Ishikawa (cell line): ENCODE results near the gene TBX15.

ENCODE experiments used
- CEBPB ChIP-seq: IDR thresholded peaks from 2 replicates; pipeline ENCODE4 v1.6.1; 2012
- CREB1 ChIP-seq: IDR thresholded peaks from 2 replicates; pipeline ENCODE4 v1.6.1; 2012; ENCODE audit warnings: low read depth
- EGR1 ChIP-seq: IDR thresholded peaks from 2 replicates; pipeline ENCODE4 v1.6.1; 2012
- EP300 ChIP-seq: IDR thresholded peaks from 2 replicates; pipeline ENCODE4 v1.6.1; 2012; ENCODE audit warnings: borderline replicate concordance
- FOXM1 ChIP-seq: IDR thresholded peaks from 2 replicates; pipeline ENCODE4 v1.6.1; 2012; ENCODE audit warnings: low read depth, borderline replicate concordance
- NFIC ChIP-seq: IDR thresholded peaks from 2 replicates; pipeline ENCODE4 v1.6.1; 2012
- RAD21 ChIP-seq: IDR thresholded peaks from 2 replicates; pipeline ENCODE4 v1.6.1; 2012; ENCODE audit warnings: low read depth
- TAF1 ChIP-seq: IDR thresholded peaks from 2 replicates; pipeline ENCODE4 v1.6.1; 2012; ENCODE audit warnings: low read depth, mild to moderate bottlenecking
- TCF12 ChIP-seq: IDR thresholded peaks from 2 replicates; pipeline ENCODE4 v1.6.1; 2012; ENCODE audit warnings: low read depth
- TEAD4 ChIP-seq: IDR thresholded peaks from 2 replicates; pipeline ENCODE4 v1.6.1; 2012
- YY1 ChIP-seq: IDR thresholded peaks from 2 replicates; pipeline ENCODE4 v1.6.1; 2012; ENCODE audit warnings: low read depth
- ZBTB7A ChIP-seq: IDR thresholded peaks from 2 replicates; pipeline ENCODE4 v1.6.1; 2012; ENCODE audit warnings: low read depth
- TF ChIP-seq, protein P1 (sequence below): IDR thresholded peaks from 2 replicates; pipeline ENCODE4 v1.6.1; 2012
- TF ChIP-seq, protein P2 (sequence below): IDR thresholded peaks from 2 replicates; pipeline ENCODE4 v1.6.1; 2012
- TF ChIP-seq, protein P3 (sequence below): IDR thresholded peaks from 2 replicates; pipeline ENCODE4 v1.6.1; 2012; ENCODE audit warnings: low read depth, mild to moderate bottlenecking

The TBX15 gene

DNA sequence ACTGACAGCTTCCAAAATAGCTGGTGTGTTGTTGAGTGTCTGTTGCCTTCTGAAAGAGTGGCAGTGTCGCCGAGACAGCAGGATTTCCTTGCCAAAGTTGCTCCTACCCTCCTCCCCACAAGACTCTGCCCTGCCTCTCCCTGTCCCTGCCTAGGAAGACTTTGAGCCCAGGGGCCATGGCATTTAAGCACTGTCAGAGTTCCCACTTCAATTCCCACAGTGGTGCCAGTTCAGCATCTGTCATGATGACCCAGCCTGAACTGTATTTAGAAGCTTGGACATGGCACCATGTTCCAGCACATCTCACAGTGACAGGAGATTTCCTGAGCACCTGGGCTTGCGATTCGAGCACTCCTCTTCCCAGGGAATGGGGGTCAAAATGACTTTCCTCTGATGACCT is 43.6 kb downstream of the TBX15 start:
- TF ChIP-seq ZBTB7A (no peak), YY1 (no peak), TAF1 (no peak), CREB1 (no peak), FOXM1 (no peak), TCF12 (no peak), TEAD4 (no peak), EP300 (no peak), EGR1 (no peak), CEBPB (no peak)
- TF ChIP-seq, protein P1, sequence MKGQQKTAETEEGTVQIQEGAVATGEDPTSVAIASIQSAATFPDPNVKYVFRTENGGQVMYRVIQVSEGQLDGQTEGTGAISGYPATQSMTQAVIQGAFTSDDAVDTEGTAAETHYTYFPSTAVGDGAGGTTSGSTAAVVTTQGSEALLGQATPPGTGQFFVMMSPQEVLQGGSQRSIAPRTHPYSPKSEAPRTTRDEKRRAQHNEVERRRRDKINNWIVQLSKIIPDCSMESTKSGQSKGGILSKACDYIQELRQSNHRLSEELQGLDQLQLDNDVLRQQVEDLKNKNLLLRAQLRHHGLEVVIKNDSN = no peak

DNA sequence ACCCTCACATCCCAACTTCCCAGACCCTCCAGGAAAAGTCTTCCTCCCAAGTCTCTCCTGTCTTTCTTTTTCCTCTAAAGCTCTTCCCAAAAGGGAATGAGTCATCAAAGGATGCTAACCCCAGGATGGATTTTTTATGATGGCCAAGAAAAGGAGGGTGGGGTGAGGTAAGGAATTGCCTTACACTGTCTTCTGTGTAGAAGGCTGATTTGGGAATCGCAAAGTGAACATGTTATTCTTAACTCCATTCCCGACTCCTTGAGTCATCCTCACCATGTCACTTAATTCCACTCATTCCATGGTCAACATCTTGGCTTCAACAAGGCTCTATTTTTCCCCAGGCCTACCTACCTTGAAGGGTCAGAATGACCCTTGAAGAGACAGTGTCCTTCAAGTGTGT is 44.0 kb downstream of the TBX15 start:
- TF ChIP-seq EGR1 = no peak

DNA sequence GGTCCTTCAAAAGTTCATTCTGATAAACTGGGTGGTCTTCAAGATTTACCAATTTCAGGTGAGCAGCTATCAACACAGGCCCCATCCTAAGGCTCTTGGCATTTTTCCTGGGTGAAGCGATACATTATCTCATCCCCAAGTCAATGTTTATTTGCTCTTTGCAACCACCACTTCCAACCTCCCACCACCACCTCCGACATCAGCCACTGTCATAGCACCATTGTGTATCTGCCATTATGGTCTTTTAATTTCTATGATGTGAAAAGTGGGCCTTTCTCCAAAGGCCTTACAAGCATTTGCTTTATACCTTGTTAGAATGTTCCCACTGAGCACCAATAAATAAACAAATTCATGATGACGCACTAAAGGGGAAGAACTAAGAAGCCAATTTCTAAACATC is 47.2 kb downstream of the TBX15 start:
- TF ChIP-seq EGR1 (no peak), YY1 (no peak), ZBTB7A (no peak), TAF1 (no peak)
- TF ChIP-seq, protein P1 = no peak
- TF ChIP-seq, protein P2, sequence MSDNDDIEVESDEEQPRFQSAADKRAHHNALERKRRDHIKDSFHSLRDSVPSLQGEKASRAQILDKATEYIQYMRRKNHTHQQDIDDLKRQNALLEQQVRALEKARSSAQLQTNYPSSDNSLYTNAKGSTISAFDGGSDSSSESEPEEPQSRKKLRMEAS = no peak

DNA sequence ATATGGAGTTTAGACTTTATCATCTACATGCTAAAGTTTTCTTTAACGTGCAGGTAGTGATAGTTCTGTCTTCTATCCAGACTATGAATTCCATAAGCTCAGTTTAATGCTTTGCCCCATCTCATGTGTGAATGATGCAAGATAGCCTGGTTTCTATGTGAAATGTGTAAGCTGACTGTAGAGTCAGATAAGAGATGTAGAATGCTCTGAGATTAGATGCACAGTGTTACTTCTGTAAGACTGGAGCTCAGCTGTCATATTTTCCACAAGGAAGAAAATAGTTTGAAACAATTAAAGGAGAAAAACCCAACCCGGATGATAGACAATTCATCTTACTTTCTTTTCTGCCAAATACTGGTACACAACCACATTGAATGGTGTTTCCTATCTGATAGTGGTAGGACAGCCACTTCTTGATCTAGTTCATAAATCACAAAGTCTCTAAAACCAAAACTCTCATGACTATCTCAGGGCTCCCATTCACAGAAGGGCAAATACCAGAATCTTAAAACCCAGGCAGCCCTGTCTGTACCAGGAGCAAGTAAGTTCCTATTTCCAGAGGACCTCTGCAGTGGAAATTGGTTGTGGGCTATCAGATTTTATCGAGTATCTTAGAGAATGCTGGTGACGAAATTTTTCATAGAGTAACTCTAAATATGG is 50.6 kb downstream of the TBX15 start:
- TF ChIP-seq, protein P2 = no peak
- no peak for TF ChIP-seq TAF1
- no peak for TF ChIP-seq CREB1
- no peak for TF ChIP-seq FOXM1
- no peak for TF ChIP-seq CEBPB
- TF ChIP-seq, protein P1 = no peak
- no peak for TF ChIP-seq EGR1
- TF ChIP-seq TCF12 = no peak
- no peak for TF ChIP-seq YY1
- TF ChIP-seq RAD21 = no peak
- no peak for TF ChIP-seq NFIC
- no peak for TF ChIP-seq TEAD4
- TF ChIP-seq EP300 = no peak
- no peak for TF ChIP-seq ZBTB7A

DNA sequence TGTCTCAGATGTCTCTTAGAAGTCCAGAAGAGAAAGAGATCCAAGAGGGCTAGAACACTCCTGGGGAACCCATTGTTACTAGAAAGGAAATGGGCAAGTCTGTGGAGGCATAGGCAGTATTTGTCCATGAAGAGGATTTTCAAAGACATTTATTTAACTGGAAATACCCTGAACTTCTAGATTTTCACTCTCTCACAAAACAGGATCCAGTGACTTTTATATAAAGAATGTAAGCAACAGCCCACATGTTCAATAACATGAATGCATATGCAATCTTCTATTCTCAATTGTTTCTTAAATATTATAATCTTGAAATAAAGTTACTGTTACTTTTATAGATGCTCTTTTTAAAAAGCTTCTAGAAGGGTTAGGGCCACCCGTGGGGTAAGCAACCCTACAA is 53.4 kb downstream of the TBX15 start:
- no peak for TF ChIP-seq EP300
- TF ChIP-seq TCF12 = no peak
- TF ChIP-seq, protein P3, sequence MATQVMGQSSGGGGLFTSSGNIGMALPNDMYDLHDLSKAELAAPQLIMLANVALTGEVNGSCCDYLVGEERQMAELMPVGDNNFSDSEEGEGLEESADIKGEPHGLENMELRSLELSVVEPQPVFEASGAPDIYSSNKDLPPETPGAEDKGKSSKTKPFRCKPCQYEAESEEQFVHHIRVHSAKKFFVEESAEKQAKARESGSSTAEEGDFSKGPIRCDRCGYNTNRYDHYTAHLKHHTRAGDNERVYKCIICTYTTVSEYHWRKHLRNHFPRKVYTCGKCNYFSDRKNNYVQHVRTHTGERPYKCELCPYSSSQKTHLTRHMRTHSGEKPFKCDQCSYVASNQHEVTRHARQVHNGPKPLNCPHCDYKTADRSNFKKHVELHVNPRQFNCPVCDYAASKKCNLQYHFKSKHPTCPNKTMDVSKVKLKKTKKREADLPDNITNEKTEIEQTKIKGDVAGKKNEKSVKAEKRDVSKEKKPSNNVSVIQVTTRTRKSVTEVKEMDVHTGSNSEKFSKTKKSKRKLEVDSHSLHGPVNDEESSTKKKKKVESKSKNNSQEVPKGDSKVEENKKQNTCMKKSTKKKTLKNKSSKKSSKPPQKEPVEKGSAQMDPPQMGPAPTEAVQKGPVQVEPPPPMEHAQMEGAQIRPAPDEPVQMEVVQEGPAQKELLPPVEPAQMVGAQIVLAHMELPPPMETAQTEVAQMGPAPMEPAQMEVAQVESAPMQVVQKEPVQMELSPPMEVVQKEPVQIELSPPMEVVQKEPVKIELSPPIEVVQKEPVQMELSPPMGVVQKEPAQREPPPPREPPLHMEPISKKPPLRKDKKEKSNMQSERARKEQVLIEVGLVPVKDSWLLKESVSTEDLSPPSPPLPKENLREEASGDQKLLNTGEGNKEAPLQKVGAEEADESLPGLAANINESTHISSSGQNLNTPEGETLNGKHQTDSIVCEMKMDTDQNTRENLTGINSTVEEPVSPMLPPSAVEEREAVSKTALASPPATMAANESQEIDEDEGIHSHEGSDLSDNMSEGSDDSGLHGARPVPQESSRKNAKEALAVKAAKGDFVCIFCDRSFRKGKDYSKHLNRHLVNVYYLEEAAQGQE = no peak
- TF ChIP-seq ZBTB7A = no peak
- no peak for TF ChIP-seq EGR1
- TF ChIP-seq FOXM1 = no peak
- no peak for TF ChIP-seq TAF1
- no peak for TF ChIP-seq CREB1
- TF ChIP-seq, protein P2 = no peak

DNA sequence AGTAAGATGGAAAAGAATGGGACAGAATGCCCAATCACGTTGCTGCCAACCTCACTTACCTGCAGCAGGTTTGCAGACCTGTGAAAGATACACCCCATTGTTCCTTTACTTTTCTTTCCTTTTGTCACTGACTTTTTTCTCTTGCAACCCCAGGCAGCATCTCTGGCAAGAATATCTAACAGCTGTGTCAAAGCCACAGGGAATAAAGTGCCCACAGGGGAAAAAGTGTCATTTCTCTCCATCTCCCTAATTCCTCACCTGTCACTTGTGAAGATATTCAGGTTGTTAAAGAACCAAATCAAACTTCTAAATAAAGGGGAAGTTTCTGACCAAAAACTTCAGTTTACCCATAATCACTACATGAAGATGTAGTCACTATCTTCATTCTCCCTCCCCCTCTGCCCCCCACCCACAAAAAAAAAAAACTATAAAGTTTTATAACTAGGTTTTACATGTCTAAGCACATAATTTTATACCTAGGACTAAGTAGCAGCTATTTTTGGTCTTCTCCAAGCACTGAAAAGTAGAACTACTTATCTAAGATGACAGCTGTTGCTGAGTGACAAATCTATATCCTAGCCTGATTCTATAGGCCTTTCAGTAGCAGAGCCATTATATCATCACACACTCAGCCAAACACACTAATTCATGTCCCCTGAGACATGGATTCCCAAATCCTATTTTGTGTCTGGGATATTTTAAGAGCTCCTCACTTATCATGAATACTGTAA is 54.9 kb downstream of the TBX15 start:
- no peak for TF ChIP-seq FOXM1
- TF ChIP-seq EP300 = no peak
- TF ChIP-seq YY1 = no peak
- TF ChIP-seq, protein P3 = no peak
